ENCODE data around the gene BTF3L4.

Gene BTF3L4

DNA sequence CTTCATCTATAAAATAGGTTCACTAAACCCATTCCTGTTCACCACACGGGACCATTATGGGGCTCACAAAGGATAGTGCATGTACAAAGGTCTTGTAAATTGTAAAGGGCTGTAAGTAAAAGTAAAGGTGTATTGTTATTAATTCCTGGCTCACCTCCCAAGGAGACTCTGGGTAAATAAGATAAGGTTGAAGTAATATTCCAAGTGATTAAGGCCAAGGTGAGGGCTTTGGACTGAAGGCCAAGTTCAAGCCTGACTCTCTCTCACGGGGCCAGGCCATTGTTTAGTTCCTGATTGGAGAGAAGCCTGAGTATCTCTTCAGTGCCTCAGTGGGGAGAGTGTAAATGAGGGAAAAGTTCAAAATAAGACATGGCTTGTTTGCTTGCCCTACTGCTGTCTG lies 66.3 kb downstream of the BTF3L4 start:
- DNase-seq (ENCODE audit: low read depth in 2 of 2, low spot score in 1 of 2), result no peak

DNA sequence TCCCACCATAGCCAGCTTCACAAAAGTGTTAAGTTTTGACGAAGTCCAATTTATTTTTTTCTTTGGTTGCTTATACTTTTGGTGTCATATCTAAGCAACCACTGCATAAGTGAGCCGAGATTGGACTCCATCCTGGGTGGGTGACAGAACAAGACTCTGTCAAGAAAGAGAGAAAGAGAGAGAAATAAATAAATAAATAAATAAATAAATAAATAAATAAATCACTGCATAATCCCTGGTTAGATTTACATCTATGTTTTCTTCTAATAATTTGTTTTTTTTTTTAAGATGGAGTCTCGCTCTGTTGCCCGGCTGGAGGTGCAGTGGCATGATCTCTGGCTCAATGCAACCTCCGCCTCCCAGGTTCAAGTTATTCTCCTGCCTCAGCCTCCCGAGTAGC lies 67.5 kb downstream of the BTF3L4 start:
- DNase-seq (ENCODE audit: low read depth in 2 of 2, low spot score in 1 of 2), result no peak

DNA sequence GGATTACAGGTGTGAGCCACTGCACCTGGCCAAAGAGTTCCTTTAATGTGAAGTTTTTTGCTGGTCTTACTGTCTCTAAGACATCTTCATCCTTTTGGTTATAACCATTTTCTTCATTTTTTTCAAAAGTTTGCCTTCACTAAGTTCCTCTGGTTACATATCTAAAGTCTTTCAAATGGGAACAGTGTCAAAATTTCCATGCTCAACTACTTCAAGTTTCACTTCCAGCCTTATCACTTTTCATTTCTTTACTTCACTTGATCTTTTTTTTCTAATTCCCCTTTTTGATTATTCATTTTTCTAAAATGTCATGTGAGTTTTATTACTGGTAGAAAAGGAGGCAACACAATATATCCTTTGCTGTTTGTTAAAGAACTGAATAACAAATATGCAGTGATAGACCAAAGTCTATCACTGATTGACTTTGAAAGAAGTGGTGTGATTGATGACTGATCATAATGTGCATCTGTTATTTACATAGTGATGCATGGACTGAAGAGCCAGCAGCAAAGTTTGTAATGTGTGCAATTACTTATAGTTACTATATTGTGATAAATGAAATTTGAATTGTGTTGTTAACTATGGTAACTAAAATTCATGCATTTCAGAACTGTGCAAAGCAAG lies 69.8 kb downstream of the BTF3L4 start:
- DNase-seq (ENCODE audit: low read depth in 2 of 2, low spot score in 1 of 2), result no peak

DNA sequence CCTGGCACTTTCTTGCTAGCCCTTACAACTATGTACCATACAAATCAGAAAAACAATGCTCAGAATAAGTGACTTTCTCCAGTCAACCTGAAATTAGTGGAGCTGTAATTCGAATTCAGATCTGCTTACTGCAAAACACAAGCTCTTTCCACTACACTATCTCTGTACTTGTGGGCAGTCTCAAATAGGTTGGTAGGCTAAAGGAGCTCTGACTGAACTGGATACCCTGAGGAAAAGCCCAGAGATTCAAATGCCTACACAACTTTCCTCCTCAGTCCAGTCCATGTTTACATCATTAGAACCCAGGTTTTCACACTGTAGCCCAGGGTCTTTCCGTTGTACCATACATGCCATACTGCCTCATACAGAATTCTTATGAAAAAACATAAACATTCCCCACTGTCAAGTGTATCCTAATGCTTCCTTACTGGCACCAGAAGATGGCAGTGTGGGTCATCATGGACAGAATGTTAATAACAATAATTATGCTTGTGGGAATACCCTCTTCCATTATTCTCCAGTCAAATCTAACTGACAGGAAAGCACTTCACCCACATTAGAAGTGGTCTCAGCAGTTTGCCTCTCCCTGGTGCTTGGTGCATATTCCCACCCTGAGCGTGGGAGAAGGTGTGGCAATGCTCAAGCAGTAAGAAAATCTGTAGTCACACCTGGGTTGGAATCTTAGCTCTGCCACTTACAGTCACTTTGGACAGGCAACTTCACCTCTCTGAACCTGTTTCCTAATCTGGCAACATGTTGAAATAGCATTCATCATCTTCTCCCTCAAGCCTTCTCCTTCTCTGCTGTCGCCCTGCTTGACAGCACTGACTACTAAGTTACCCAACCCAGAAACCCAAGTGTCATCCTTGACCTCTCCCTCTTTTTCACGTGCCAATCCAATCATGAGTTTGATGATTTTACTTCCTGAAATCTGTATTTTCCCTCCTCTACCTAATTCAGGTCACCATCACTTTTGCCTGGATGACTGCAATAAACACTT lies 71.4 kb downstream of the BTF3L4 start:
- DNase-seq (ENCODE audit: low read depth in 2 of 2, low spot score in 1 of 2), result no peak

DNA sequence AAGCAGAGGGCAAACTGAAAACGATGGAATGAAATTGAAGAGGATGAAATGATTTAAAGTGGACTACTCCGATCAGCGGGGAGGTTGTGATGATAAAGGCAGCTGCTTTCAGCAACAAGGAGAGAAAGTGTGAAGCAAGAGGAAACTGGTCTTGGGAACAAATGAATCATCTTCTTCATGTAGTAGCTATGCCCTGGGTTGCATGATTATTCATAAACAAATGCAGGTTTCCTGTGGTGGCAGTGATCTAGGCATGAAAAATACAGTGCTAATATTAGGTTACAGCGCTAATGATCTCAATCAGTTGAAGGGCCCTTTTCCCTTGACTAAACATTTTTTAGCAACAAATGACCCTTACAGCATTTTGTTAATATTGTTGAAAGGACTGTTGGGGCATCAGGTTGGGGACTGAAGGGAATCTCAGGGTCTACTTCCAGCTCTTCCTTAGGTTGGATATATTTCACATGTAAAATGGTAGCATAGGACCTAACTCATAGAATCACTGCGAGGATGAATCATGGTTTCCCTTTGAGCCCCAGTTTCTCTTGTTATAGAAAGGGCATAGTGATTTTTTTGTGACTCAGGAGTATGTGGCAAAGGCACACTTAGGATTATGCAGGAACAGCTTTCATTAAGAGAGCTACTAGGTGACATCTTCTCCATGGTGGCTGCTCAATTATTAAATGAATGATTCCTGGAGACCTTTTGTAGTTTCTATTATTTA lies 83.9 kb downstream of the BTF3L4 start:
- no peak for DNase-seq (ENCODE audit: low read depth in 2 of 2, low spot score in 1 of 2)

All from stimulated activated CD8-positive, alpha-beta memory T cell treated with anti-CD3 and anti-CD28 coated beads, Interleukin-4, amount 100 ng/mL, for 1 hour (primary cell).